Gastrocnemius medialis (tissue), 4 donors: ENCODE results near the gene TNFRSF18.

ENCODE experiments used
- POLR2A ChIP-seq, 2 donors: fragments of 450-650 bp; IDR thresholded peaks; one replicate each; pipeline ENCODE4 v1.6.1; 2017; ENCODE audit warnings: antibody characterized with exemption in 2 of 2, mild to moderate bottlenecking in 2 of 2, moderate library complexity in 2 of 2
- TF ChIP-seq, protein P1 (sequence below), 5 experiments: fragments of 450-650 bp in 3 of 5; fragments of 200-600 bp in 2 of 5; sonication (generic) in 2 of 5; IDR thresholded peaks in 4 of 5; conservative IDR thresholded peaks in 1 of 5; 1 replicate in 4 of 5; 2 replicates in 1 of 5; pipeline ENCODE4 v1.5.1; 2016 to 2019; ENCODE audit warnings: antibody characterized with exemption in 5 of 5, mild to moderate bottlenecking in 3 of 5, moderate library complexity in 3 of 5

DNA sequence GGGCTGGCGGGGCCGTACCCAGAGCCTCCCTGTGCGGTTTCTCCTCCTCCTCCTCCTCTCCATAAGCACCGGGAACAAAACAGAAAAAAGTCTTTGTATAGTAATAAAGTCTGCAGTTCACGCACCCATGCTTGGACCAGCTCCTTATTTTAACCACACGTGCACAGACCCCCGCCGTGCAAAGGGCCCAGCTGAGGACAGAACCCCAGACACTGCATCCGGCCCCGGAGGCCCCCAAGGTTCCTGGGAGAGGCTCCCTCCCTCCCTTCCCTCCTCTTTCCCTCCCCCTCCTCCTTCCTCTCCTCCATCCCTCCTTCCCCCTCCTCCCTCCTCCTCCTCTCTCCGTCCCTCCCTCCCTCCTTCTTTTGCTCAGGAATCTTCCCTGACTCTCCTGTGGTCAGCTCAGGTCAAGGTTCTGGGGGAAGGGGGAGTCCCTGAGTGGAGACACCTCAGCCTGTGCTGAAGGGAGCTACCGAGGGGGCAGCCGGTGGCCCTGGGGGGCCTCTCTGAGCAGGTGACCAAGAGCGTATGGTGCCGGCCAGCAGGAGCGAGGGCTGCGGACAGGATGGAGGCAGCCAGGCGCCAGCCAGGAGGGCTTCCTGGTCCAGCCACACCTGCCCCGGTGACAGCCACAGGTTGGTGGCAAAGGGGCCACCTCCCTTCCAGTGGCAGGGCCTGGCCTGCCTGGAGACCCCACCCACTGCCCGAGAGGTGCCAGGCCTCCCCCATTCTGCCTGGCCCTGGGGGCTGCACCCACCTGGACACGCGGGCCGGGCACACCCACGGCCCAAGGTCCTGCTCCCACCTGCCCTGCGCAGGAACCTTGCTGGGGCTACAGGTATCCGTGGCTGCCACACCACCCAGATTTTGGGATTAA lies 35.9 kb downstream of the TNFRSF18 start:
- TF ChIP-seq, protein P1, sequence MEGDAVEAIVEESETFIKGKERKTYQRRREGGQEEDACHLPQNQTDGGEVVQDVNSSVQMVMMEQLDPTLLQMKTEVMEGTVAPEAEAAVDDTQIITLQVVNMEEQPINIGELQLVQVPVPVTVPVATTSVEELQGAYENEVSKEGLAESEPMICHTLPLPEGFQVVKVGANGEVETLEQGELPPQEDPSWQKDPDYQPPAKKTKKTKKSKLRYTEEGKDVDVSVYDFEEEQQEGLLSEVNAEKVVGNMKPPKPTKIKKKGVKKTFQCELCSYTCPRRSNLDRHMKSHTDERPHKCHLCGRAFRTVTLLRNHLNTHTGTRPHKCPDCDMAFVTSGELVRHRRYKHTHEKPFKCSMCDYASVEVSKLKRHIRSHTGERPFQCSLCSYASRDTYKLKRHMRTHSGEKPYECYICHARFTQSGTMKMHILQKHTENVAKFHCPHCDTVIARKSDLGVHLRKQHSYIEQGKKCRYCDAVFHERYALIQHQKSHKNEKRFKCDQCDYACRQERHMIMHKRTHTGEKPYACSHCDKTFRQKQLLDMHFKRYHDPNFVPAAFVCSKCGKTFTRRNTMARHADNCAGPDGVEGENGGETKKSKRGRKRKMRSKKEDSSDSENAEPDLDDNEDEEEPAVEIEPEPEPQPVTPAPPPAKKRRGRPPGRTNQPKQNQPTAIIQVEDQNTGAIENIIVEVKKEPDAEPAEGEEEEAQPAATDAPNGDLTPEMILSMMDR (IDR thresholded peaks at IDR 0.05 in 4 of 5, conservative IDR thresholded peaks at IDR 0.05 in 1 of 5), result no peak
- TF ChIP-seq POLR2A (IDR thresholded peaks at IDR 0.05), result no peak
